IMR-90 (cell line): ENCODE measurements around the gene NOL9. TPM values are rescaled to one million over a fixed set of nuclear protein-coding genes. Genes with fewer than 3 reads are reported as not detected.

Experiments
- ATAC-seq: fragments of 200-7000 bp; cut with Tn5 transposase; 2 replicates; pipeline ENCODE4 v1.9.1; 2020; ENCODE audit warnings: low read depth, mild to moderate bottlenecking, moderate library complexity
- BruUV-seq: library from RNA; stranded (reverse); fragments of 400-500 nt; replicated peaks from 2 replicates; lab custom pipeline; 2021; lab: Mats Ljungman, UMichigan
- CTCF ChIA-PET: fragments of 300-600 bp; formaldehyde crosslinking; extraction: SDS; loops from one replicate; lab custom pipeline; 2021; ENCODE audit warnings: antibody characterized with exemption; lab: Yijun Ruan, JAX
- POLR2A ChIA-PET: fragments of 300-600 bp; sonication (Branson Sonifier 250); formaldehyde crosslinking; loops from one replicate; lab custom pipeline; 2022; ENCODE audit warnings: antibody characterized with exemption; ENCODE audit not compliant: unreplicated experiment; lab: Charles Lee
- DNase-seq: peaks from one replicate; pipeline ENCODE4 v3.0.0; 2013
- H2AFZ ChIP-seq: replicated peaks from 2 replicates; pipeline ENCODE3; 2013; ENCODE audit warnings: low read length, mild to moderate bottlenecking; ENCODE audit not compliant: poor library complexity
- H2AK5ac ChIP-seq: 2 replicates; pipeline ENCODE4 v1.6.1; 2013; ENCODE audit warnings: low read depth, low read length, inconsistent platforms
- H2AK9ac ChIP-seq: replicated peaks from 2 replicates; pipeline ENCODE3; 2013; ENCODE audit warnings: mild to moderate bottlenecking, low read depth, low read length, moderate library complexity; ENCODE audit not compliant: poor library complexity
- H2BK120ac ChIP-seq: 2 replicates; pipeline ENCODE4 v1.6.1; 2013; ENCODE audit warnings: low read depth, low read length, inconsistent platforms
- H2BK15ac ChIP-seq: 3 replicates; pipeline ENCODE4 v1.6.1; 2013; ENCODE audit warnings: low read depth, low read length, inconsistent platforms
- H2BK20ac ChIP-seq: 2 replicates; pipeline ENCODE4 v1.6.1; 2013; ENCODE audit warnings: low read depth, mild to moderate bottlenecking, inconsistent platforms, low read length, moderate library complexity
- H2BK5ac ChIP-seq: 2 replicates; pipeline ENCODE4 v1.6.1; 2013; ENCODE audit warnings: mild to moderate bottlenecking, low read depth, low read length, inconsistent platforms; ENCODE audit not compliant: poor library complexity, severe bottlenecking
- H3K14ac ChIP-seq: replicated peaks from 2 replicates; pipeline ENCODE4 v1.6.1; 2013; ENCODE audit warnings: low read depth, low read length, inconsistent platforms
- H3K18ac ChIP-seq: 2 replicates; pipeline ENCODE4 v1.6.1; 2013; ENCODE audit warnings: low read depth, low read length, control low read depth
- H3K23ac ChIP-seq: 2 replicates; pipeline ENCODE4 v1.6.1; 2013; ENCODE audit warnings: low read depth, low read length, inconsistent platforms
- H3K27ac ChIP-seq: 2 replicates; pipeline ENCODE4 v1.5.1; 2013; ENCODE audit warnings: mild to moderate bottlenecking, control low read depth, low read length; ENCODE audit not compliant: insufficient read depth
- H3K27me3 ChIP-seq: 2 replicates; pipeline ENCODE4 v1.6.1; 2013; ENCODE audit warnings: low read length; ENCODE audit not compliant: control insufficient read depth, insufficient read depth
- H3K36me3 ChIP-seq: 2 replicates; pipeline ENCODE4 v1.6.1; 2013; ENCODE audit warnings: low read length, mixed read lengths; ENCODE audit not compliant: control insufficient read depth, insufficient read depth
- H3K4ac ChIP-seq: 2 replicates; pipeline ENCODE4 v1.6.1; 2013; ENCODE audit warnings: low read depth, low read length, inconsistent platforms
- H3K4me1 ChIP-seq: 2 replicates; pipeline ENCODE4 v1.6.1; 2013; ENCODE audit warnings: low read length, mixed read lengths; ENCODE audit not compliant: control insufficient read depth, insufficient read depth
- H3K4me2 ChIP-seq: 2 replicates; pipeline ENCODE4 v1.6.1; 2013; ENCODE audit warnings: low read depth, mild to moderate bottlenecking, control low read depth, low read length, moderate library complexity
- H3K4me3 ChIP-seq: 2 replicates; pipeline ENCODE4 v1.5.1; 2013; ENCODE audit warnings: low read depth, mild to moderate bottlenecking, control low read depth, low read length, moderate library complexity; ENCODE audit not compliant: insufficient read depth
- H3K56ac ChIP-seq: 2 replicates; pipeline ENCODE4 v1.6.1; 2013; ENCODE audit warnings: low read length, inconsistent platforms; ENCODE audit not compliant: insufficient read depth; ENCODE audit errors: extremely low read depth
- H3K79me1 ChIP-seq, 2 experiments: 2 replicates each; pipeline ENCODE4 v1.6.1; 2013; ENCODE audit warnings: low read length in 2 of 2, inconsistent platforms in 1 of 2, low read depth in 1 of 2
- H3K9ac ChIP-seq: 2 replicates; pipeline ENCODE4 v1.6.1; 2013; ENCODE audit warnings: low read depth, low read length, control low read depth
- H3K9me1 ChIP-seq: 2 replicates; pipeline ENCODE4 v1.6.1; 2013; ENCODE audit warnings: low read length, inconsistent platforms; ENCODE audit not compliant: insufficient read depth
- H3K9me3 ChIP-seq: 2 replicates; pipeline ENCODE4 v1.6.1; 2013; ENCODE audit warnings: low read length; ENCODE audit not compliant: control insufficient read depth, insufficient read depth
- H4K20me1 ChIP-seq: 2 replicates; pipeline ENCODE4 v1.6.1; 2013; ENCODE audit warnings: low read length, inconsistent platforms; ENCODE audit not compliant: insufficient read depth
- H4K5ac ChIP-seq: 2 replicates; pipeline ENCODE4 v1.6.1; 2013; ENCODE audit warnings: mild to moderate bottlenecking, low read depth, low read length, control low read depth
- H4K8ac ChIP-seq, 2 experiments: 2 replicates each; pipeline ENCODE4 v1.6.1; 2013; ENCODE audit warnings: low read depth in 2 of 2, low read length in 2 of 2, control low read depth in 1 of 2, inconsistent platforms in 1 of 2
- H4K91ac ChIP-seq: 2 replicates; pipeline ENCODE4 v1.6.1; 2013; ENCODE audit warnings: low read depth, low read length, inconsistent platforms; ENCODE audit not compliant: insufficient read depth
- MXI1 ChIP-seq: IDR thresholded peaks from 2 replicates; pipeline ENCODE4 v1.6.1; 2012; ENCODE audit warnings: low read depth, mild to moderate bottlenecking, low read length, moderate library complexity, borderline replicate concordance
- RFX5 ChIP-seq: IDR thresholded peaks from 2 replicates; pipeline ENCODE4 v1.8.0; 2012; ENCODE audit warnings: low read depth, mild to moderate bottlenecking, low read length, moderate library complexity
- SMC3 ChIP-seq: fragments of 150-350 bp; IDR thresholded peaks from 2 replicates; pipeline ENCODE4 v1.6.1; 2016; ENCODE audit warnings: low read depth, mild to moderate bottlenecking, antibody characterized with exemption, low read length, moderate library complexity
- USF2 ChIP-seq: fragments of 150-350 bp; IDR thresholded peaks from 2 replicates; pipeline ENCODE4 v1.6.1; 2017; ENCODE audit warnings: mild to moderate bottlenecking, antibody characterized with exemption, low read length, low read depth
- WGBS, 2 experiments: methylation state at CpG; one replicate each; pipeline versions ENCODE4 v1.1.5 to v1.1.7; 2013; ENCODE audit warnings: missing lambda C conversion rate in 2 of 2; ENCODE audit not compliant: insufficient read length in 1 of 2; ENCODE audit errors: extremely low coverage in 2 of 2; 5-methylcytosine and 5-hydroxymethylcytosine counted together
- dilution Hi-C: fragments of 300-500 bp; cut with HindIII; formaldehyde crosslinking; loops from one replicate; pipeline ENCODE4 v1.14.3; 2018; ENCODE audit warnings: low sequenced_read_pairs; ENCODE audit not compliant: unreplicated experiment
- in situ Hi-C: fragments of 300-500 bp; cut with MboI; formaldehyde crosslinking; loops from 3 replicates; pipeline ENCODE4 v1.14.3; 2019; ENCODE audit warnings: low sequenced_read_pairs, inconsistent platforms, mixed read lengths
- intact Hi-C: fragments of 100-400 bp; cut with micrococcal nuclease; formaldehyde crosslinking; loops from 2 replicates; pipeline ENCODE4 v1.10.0; 2022
- polyA plus RNA-seq, 3 experiments: library from polyadenylated mRNA; depleted of rRNA; stranded (reverse); fragments of >200 nt; gene quantifications; 2 replicates each; pipeline ENCODE4 v1.2.3, GENCODE V29; 2012; ENCODE audit warnings: low replicate concordance in 1 of 3
- total RNA-seq: library from RNA; depleted of rRNA; stranded (reverse); fragments of >200 nt; gene quantifications from 2 replicates; pipeline ENCODE4 v1.2.3, GENCODE V29; 2012

Gene NOL9
- total and polyA plus RNA-seq, 2 of the 4 experiments (the other 2 are of a cell fraction) = 13.0 to 19.2 TPM

- BruUV-seq = no TSS peak
- DNase-seq (no peak), ATAC-seq (no peak)
- peak overlapping the region; percentile 95 for H2AFZ ChIP-seq
- H3K36me3 ChIP-seq = no peaks in the 10 kb centered on the region
- H4K20me1 ChIP-seq = peaks cover 6% of the 10 kb centered on the region; the same call in 1 of the 2 replicates
- no peak overlapping the region for H3K4me2 ChIP-seq
- H4K8ac ChIP-seq = no peak overlapping the region
- H3K18ac ChIP-seq = no peak overlapping the region
- no peak overlapping the region for H2BK5ac ChIP-seq
- peak overlapping the region; percentile 99 for H2AK9ac ChIP-seq
- ChIA-PET POLR2A (no interaction called here), CTCF (interaction anchor here (1.4 kb wide), 1 partner anchor 11 kb away, joined by 3 read pairs; no protein-coding TSS in a partner anchor)
- H3K9ac ChIP-seq = no peak overlapping the region
- H3K27ac ChIP-seq = no peak overlapping the region
- TF ChIP-seq SMC3 (no peak), RFX5 (no peak), USF2 (no peak), MXI1 (no peak)
- peaks cover 0 to 16% of the 10 kb centered on the region in 2 experiments; a peak in 1 of 4 replicates for H3K79me1 ChIP-seq
- no peak overlapping the region for H4K91ac ChIP-seq
- no peak overlapping the region for H3K14ac ChIP-seq
- no peak overlapping the region for H3K23ac ChIP-seq
- dilution Hi-C loops = no loop called here
- H2BK120ac ChIP-seq = no peak overlapping the region
- intact Hi-C loops = loop anchor here (5.0 kb wide), 1 partner anchor 728 kb away; no protein-coding TSS in a partner anchor
- in situ Hi-C loops = no loop called here
- H2AK5ac ChIP-seq = 0 out of 2 replicates have a peak overlapping the region, but pooled peaks have one; percentile 24
- no peak overlapping the region for H3K4me3 ChIP-seq
- 90% methylated on average over 2 of the region's 9 CpGs; no CpG with 5 or more reads in 1 of the 2 experiments for WGBS, 2 experiments
- H3K4ac ChIP-seq = no peak overlapping the region
- no peak overlapping the region for H4K5ac ChIP-seq
- no peak overlapping the region for H2BK20ac ChIP-seq
- no peak overlapping the region for H2BK15ac ChIP-seq
- H3K9me3 ChIP-seq = no peaks in the 10 kb centered on the region
- peaks cover 12% of the 10 kb centered on the region for H3K4me1 ChIP-seq
- no peak overlapping the region for H3K56ac ChIP-seq
- H3K9me1 ChIP-seq = 0 out of 2 replicates have a peak, but pooled peaks cover 2% of the 10 kb centered on the region
- H3K27me3 ChIP-seq = no peaks in the 10 kb centered on the region
These were observed 64.9 kb downstream of the NOL9 start for GRCh38 chr1:6489383-6489765.
